ENCODE results near the gene FRMPD2. TPM values are rescaled to one million over a fixed set of nuclear protein-coding genes. Genes with fewer than 3 reads are reported as not detected.
"Not testable (repeated sequence)": the region's sequence is repeated elsewhere in the genome, so short reads cannot be mapped to it uniquely, and the experiment has no call there.

The FRMPD2 gene
- total RNA-seq, 1 donor from 2014 or later = not detected

- no peaks in the 10 kb centered on the region for H3K9me3 ChIP-seq (ENCODE audit: control insufficient read depth in 3 of 3, low read length in 3 of 3)
- H3K4me1 ChIP-seq (ENCODE audit: control insufficient read depth in 3 of 3, insufficient read depth in 3 of 3, low read length in 3 of 3) = peaks cover 0 to 8% (median 0%) of the 10 kb centered on the region in 3 donors
- no peak overlapping the region for H3K9ac ChIP-seq (ENCODE audit: low read depth in 1 of 3, low read length in 3 of 3)
- H3K36me3 ChIP-seq (ENCODE audit: control insufficient read depth in 3 of 3, insufficient read depth in 3 of 3, low read length in 3 of 3) = no peaks in the 10 kb centered on the region
- no peak overlapping the region for H3K27ac ChIP-seq (ENCODE audit: low read depth, low read length)
- no peak overlapping the region for H3K4me3 ChIP-seq (ENCODE audit: low read length in 3 of 3)
- peaks cover 0 to 7% (median 5%) of the 10 kb centered on the region in 3 donors for H3K27me3 ChIP-seq (ENCODE audit: control insufficient read depth in 3 of 3, insufficient read depth in 3 of 3, low read length in 3 of 3)
Observed at GRCh38 chr10:48289501-48290238, 15.2 kb upstream of the FRMPD2 start.

- H3K27ac ChIP-seq (ENCODE audit: low read depth, low read length) = no peak overlapping the region
- H3K36me3 ChIP-seq (ENCODE audit: control insufficient read depth in 3 of 3, insufficient read depth in 3 of 3, low read length in 3 of 3) = no peaks in the 10 kb centered on the region
- no peak overlapping the region for H3K9ac ChIP-seq (ENCODE audit: low read depth in 1 of 3, low read length in 3 of 3)
- no peak overlapping the region for H3K4me3 ChIP-seq (ENCODE audit: low read length in 3 of 3)
- peaks cover 0 to 11% (median 8%) of the 10 kb centered on the region in 3 donors for H3K27me3 ChIP-seq (ENCODE audit: control insufficient read depth in 3 of 3, insufficient read depth in 3 of 3, low read length in 3 of 3)
- peaks cover 0 to 3% (median 0%) of the 10 kb centered on the region in 3 donors for H3K9me3 ChIP-seq (ENCODE audit: control insufficient read depth in 3 of 3, low read length in 3 of 3)
- H3K4me1 ChIP-seq (ENCODE audit: control insufficient read depth in 3 of 3, insufficient read depth in 3 of 3, low read length in 3 of 3) = peaks cover 0 to 8% (median 0%) of the 10 kb centered on the region in 3 donors
Observed at GRCh38 chr10:48288661-48289060, 14.2 kb upstream of the FRMPD2 start.

- peaks cover 0 to 8% (median 0%) of the 10 kb centered on the region in 3 donors for H3K4me1 ChIP-seq (ENCODE audit: control insufficient read depth in 3 of 3, insufficient read depth in 3 of 3, low read length in 3 of 3)
- peaks cover 0 to 11% (median 8%) of the 10 kb centered on the region in 3 donors for H3K27me3 ChIP-seq (ENCODE audit: control insufficient read depth in 3 of 3, insufficient read depth in 3 of 3, low read length in 3 of 3)
- no peak overlapping the region for H3K27ac ChIP-seq (ENCODE audit: low read depth, low read length)
- no peaks in the 10 kb centered on the region for H3K36me3 ChIP-seq (ENCODE audit: control insufficient read depth in 3 of 3, insufficient read depth in 3 of 3, low read length in 3 of 3)
- peaks cover 0 to 3% (median 0%) of the 10 kb centered on the region in 3 donors for H3K9me3 ChIP-seq (ENCODE audit: control insufficient read depth in 3 of 3, low read length in 3 of 3)
- H3K4me3 ChIP-seq (ENCODE audit: low read length in 3 of 3) = no peak overlapping the region
- no peak overlapping the region for H3K9ac ChIP-seq (ENCODE audit: low read depth in 1 of 3, low read length in 3 of 3)
Observed at GRCh38 chr10:48287417-48288391, 13.2 kb upstream of the FRMPD2 start.

GRCh38 chr10:48286356-48286755, 11.9 kb upstream of the FRMPD2 start:
- Histone ChIP-seq H3K36me3 (ENCODE audit: control insufficient read depth in 3 of 3, insufficient read depth in 3 of 3, low read length in 3 of 3) (no peaks in the 10 kb centered on the region), H3K27me3 (ENCODE audit: control insufficient read depth in 3 of 3, insufficient read depth in 3 of 3, low read length in 3 of 3) (peaks cover 0 to 11% (median 8%) of the 10 kb centered on the region in 3 donors), H3K9me3 (ENCODE audit: control insufficient read depth in 3 of 3, low read length in 3 of 3) (peaks cover 0 to 3% (median 0%) of the 10 kb centered on the region in 3 donors), H3K27ac (ENCODE audit: low read depth, low read length) (no peak overlapping the region), H3K4me3 (ENCODE audit: low read length in 3 of 3) (no peak overlapping the region), H3K4me1 (ENCODE audit: control insufficient read depth in 3 of 3, insufficient read depth in 3 of 3, low read length in 3 of 3) (peaks cover 0 to 8% (median 0%) of the 10 kb centered on the region in 3 donors), H3K9ac (ENCODE audit: low read depth in 1 of 3, low read length in 3 of 3) (no peak overlapping the region)

- no peaks in the 10 kb centered on the region for H3K36me3 ChIP-seq (ENCODE audit: control insufficient read depth in 3 of 3, insufficient read depth in 3 of 3, low read length in 3 of 3)
- no peak overlapping the region for H3K27ac ChIP-seq (ENCODE audit: low read depth, low read length)
- H3K27me3 ChIP-seq (ENCODE audit: control insufficient read depth in 3 of 3, insufficient read depth in 3 of 3, low read length in 3 of 3) = peaks cover 0 to 11% (median 8%) of the 10 kb centered on the region in 3 donors
- H3K9ac ChIP-seq (ENCODE audit: low read depth in 1 of 3, low read length in 3 of 3) = no peak overlapping the region
- peaks cover 0 to 8% (median 0%) of the 10 kb centered on the region in 3 donors for H3K4me1 ChIP-seq (ENCODE audit: control insufficient read depth in 3 of 3, insufficient read depth in 3 of 3, low read length in 3 of 3)
- peaks cover 0 to 3% (median 0%) of the 10 kb centered on the region in 3 donors for H3K9me3 ChIP-seq (ENCODE audit: control insufficient read depth in 3 of 3, low read length in 3 of 3)
- H3K4me3 ChIP-seq (ENCODE audit: low read length in 3 of 3) = no peak overlapping the region
Observed at GRCh38 chr10:48285710-48286109, 11.2 kb upstream of the FRMPD2 start.

- Histone ChIP-seq H3K36me3 (ENCODE audit: control insufficient read depth in 3 of 3, insufficient read depth in 3 of 3, low read length in 3 of 3) (no peaks in the 10 kb centered on the region), H3K9ac (ENCODE audit: low read depth in 1 of 3, low read length in 3 of 3) (no peak overlapping the region), H3K27me3 (ENCODE audit: control insufficient read depth in 3 of 3, insufficient read depth in 3 of 3, low read length in 3 of 3) (peaks cover 0 to 11% (median 8%) of the 10 kb centered on the region in 3 donors)
Observed at GRCh38 chr10:48284811-48285210, 10.3 kb upstream of the FRMPD2 start.

GRCh38 chr10:48284002-48284546, 9.6 kb upstream of the FRMPD2 start:
- Histone ChIP-seq H3K27ac (ENCODE audit: low read depth, low read length) (no peak overlapping the region), H3K36me3 (ENCODE audit: control insufficient read depth in 3 of 3, insufficient read depth in 3 of 3, low read length in 3 of 3) (no peaks in the 10 kb centered on the region), H3K4me1 (ENCODE audit: control insufficient read depth in 3 of 3, insufficient read depth in 3 of 3, low read length in 3 of 3) (peaks cover 0 to 7% (median 0%) of the 10 kb centered on the region in 3 donors), H3K27me3 (ENCODE audit: control insufficient read depth in 3 of 3, insufficient read depth in 3 of 3, low read length in 3 of 3) (peaks cover 0 to 11% (median 8%) of the 10 kb centered on the region in 3 donors), H3K9me3 (ENCODE audit: control insufficient read depth in 3 of 3, low read length in 3 of 3) (peaks cover 0 to 3% (median 0%) of the 10 kb centered on the region in 3 donors), H3K9ac (ENCODE audit: low read depth in 1 of 3, low read length in 3 of 3) (no peak overlapping the region), H3K4me3 (ENCODE audit: low read length in 3 of 3) (no peak overlapping the region)

More at GRCh38 chr10:48284811-48285210, 10.3 kb upstream of the FRMPD2 start:
- peaks cover 0 to 8% (median 0%) of the 10 kb centered on the region in 3 donors for H3K4me1 ChIP-seq (ENCODE audit: control insufficient read depth in 3 of 3, insufficient read depth in 3 of 3, low read length in 3 of 3)
- H3K4me3 ChIP-seq (ENCODE audit: low read length in 3 of 3) = no peak overlapping the region
- H3K9me3 ChIP-seq (ENCODE audit: control insufficient read depth in 3 of 3, low read length in 3 of 3) = peaks cover 0 to 3% (median 0%) of the 10 kb centered on the region in 3 donors
- no peak overlapping the region for H3K27ac ChIP-seq (ENCODE audit: low read depth, low read length)

GRCh38 chr10:48282829-48283228, 8.3 kb upstream of the FRMPD2 start:
- Histone ChIP-seq H3K27me3 (ENCODE audit: control insufficient read depth in 3 of 3, insufficient read depth in 3 of 3, low read length in 3 of 3) (peaks cover 0 to 11% (median 8%) of the 10 kb centered on the region in 3 donors), H3K9me3 (ENCODE audit: control insufficient read depth in 3 of 3, low read length in 3 of 3) (peaks cover 0 to 3% (median 0%) of the 10 kb centered on the region in 3 donors), H3K4me3 (ENCODE audit: low read length in 3 of 3) (no peak overlapping the region), H3K4me1 (ENCODE audit: control insufficient read depth in 3 of 3, insufficient read depth in 3 of 3, low read length in 3 of 3) (peaks cover 0 to 5% (median 0%) of the 10 kb centered on the region in 3 donors), H3K36me3 (ENCODE audit: control insufficient read depth in 3 of 3, insufficient read depth in 3 of 3, low read length in 3 of 3) (no peaks in the 10 kb centered on the region), H3K9ac (ENCODE audit: low read depth in 1 of 3, low read length in 3 of 3) (no peak overlapping the region), H3K27ac (ENCODE audit: low read depth, low read length) (no peak overlapping the region)

GRCh38 chr10:48281697-48282096, 7.2 kb upstream of the FRMPD2 start:
- not testable (repeated sequence) for H3K27ac ChIP-seq (ENCODE audit: low read depth, low read length); H3K36me3 ChIP-seq (ENCODE audit: control insufficient read depth in 3 of 3, insufficient read depth in 3 of 3, low read length in 3 of 3); H3K4me1 ChIP-seq (ENCODE audit: control insufficient read depth in 3 of 3, insufficient read depth in 3 of 3, low read length in 3 of 3); H3K4me3 ChIP-seq (ENCODE audit: low read length in 3 of 3); H3K9ac ChIP-seq (ENCODE audit: low read depth in 1 of 3, low read length in 3 of 3); H3K9me3 ChIP-seq (ENCODE audit: control insufficient read depth in 3 of 3, low read length in 3 of 3)
- peaks cover 0 to 11% (median 8%) of the 10 kb centered on the region in 3 donors for H3K27me3 ChIP-seq (ENCODE audit: control insufficient read depth in 3 of 3, insufficient read depth in 3 of 3, low read length in 3 of 3)

All from skeletal muscle tissue (tissue), 4 donors.